Caco-2 (cell line): ENCODE measurements around the gene FAM161A. TPM values are rescaled to one million over a fixed set of nuclear protein-coding genes. Genes with fewer than 3 reads are reported as not detected.
"Not testable (repeated sequence)": the region's sequence is repeated elsewhere in the genome, so short reads cannot be mapped to it uniquely, and the experiment has no call there.

Experiments
- BruUV-seq: library from RNA; stranded (reverse); fragments of 400-500 nt; replicated peaks from 2 replicates; lab custom pipeline; 2021; lab: Mats Ljungman, UMichigan
- CTCF ChIA-PET: fragments of 300-600 bp; sonication (Branson Sonifier 250); formaldehyde crosslinking; loops from one replicate; lab custom pipeline; 2022; ENCODE audit warnings: antibody characterized with exemption; lab: Charles Lee
- POLR2A ChIA-PET: fragments of 300-600 bp; sonication (Branson Sonifier 250); formaldehyde crosslinking; loops from one replicate; lab custom pipeline; 2022; ENCODE audit warnings: antibody characterized with exemption; lab: Charles Lee
- DNase-seq, 2 experiments: peaks; one replicate each; pipeline versions ENCODE4 v3.0.0 to v3.0.0-alpha.2; 2020 to 2022
- H3K27me3 ChIP-seq: replicated peaks from 2 replicates; pipeline ENCODE4 v1.6.0; 2011; ENCODE audit warnings: low read length; ENCODE audit not compliant: control insufficient read depth, insufficient read depth
- H3K36me3 ChIP-seq: 2 replicates; pipeline ENCODE4 v1.5.1; 2011; ENCODE audit warnings: low read length; ENCODE audit not compliant: control insufficient read depth, insufficient read depth
- H3K4me1 ChIP-seq: fragments of 250-450 bp; sonication (Bioruptor Pico); 2 replicates; pipeline ENCODE4 v1.5.1; 2020; ENCODE audit warnings: mild to moderate bottlenecking
- H3K4me3 ChIP-seq: 2 replicates; pipeline ENCODE4 v1.5.1; 2011; ENCODE audit warnings: low read depth, mild to moderate bottlenecking, control low read depth, low read length
- H3K9me3 ChIP-seq: fragments of 250-450 bp; sonication (Bioruptor Pico); 2 replicates; pipeline ENCODE4 v1.5.1; 2020; ENCODE audit warnings: mild to moderate bottlenecking, moderate library complexity
- H3K27ac Mint-ChIP-seq: one replicate; pipeline ENCODE4 v1.8.0; 2022; ENCODE audit warnings: mixed read lengths; ENCODE audit not compliant: unreplicated experiment
- H3K27me3 Mint-ChIP-seq: one replicate; pipeline ENCODE4 v1.8.0; 2022; ENCODE audit warnings: mixed read lengths; ENCODE audit not compliant: insufficient read depth, unreplicated experiment
- H3K36me3 Mint-ChIP-seq: one replicate; pipeline ENCODE4 v1.8.0; 2022; ENCODE audit warnings: mild to moderate bottlenecking, mixed read lengths; ENCODE audit not compliant: insufficient read depth, unreplicated experiment
- H3K4me1 Mint-ChIP-seq: one replicate; pipeline ENCODE4 v1.8.0; 2022; ENCODE audit warnings: low read depth, mixed read lengths; ENCODE audit not compliant: unreplicated experiment
- H3K4me3 Mint-ChIP-seq: one replicate; pipeline ENCODE4 v1.8.0; 2022; ENCODE audit warnings: mild to moderate bottlenecking, moderate library complexity, mixed read lengths; ENCODE audit not compliant: unreplicated experiment
- H3K9me3 Mint-ChIP-seq: one replicate; pipeline ENCODE4 v1.8.0; 2022; ENCODE audit warnings: mixed read lengths; ENCODE audit not compliant: unreplicated experiment
- intact Hi-C: fragments of 100-400 bp; cut with micrococcal nuclease; formaldehyde crosslinking; loops from one replicate; pipeline ENCODE4 v1.10.0; 2022; ENCODE audit not compliant: unreplicated experiment
- total RNA-seq: library from RNA; stranded (reverse); gene quantifications from 2 replicates; pipeline ENCODE4 v1.2.3, GENCODE V29; 2022
- TF ChIP-seq, protein P1 (sequence below), 2 experiments: fragments of 200-600 bp in 1 of 2; IDR thresholded peaks; 1 replicate in 1 of 2; 2 replicates in 1 of 2; pipeline versions ENCODE4 v1.5.1 to v1.8.0; 2011 to 2022; ENCODE audit warnings: antibody characterized with exemption in 1 of 2, control low read depth in 1 of 2, inconsistent platforms in 1 of 2, low read depth in 1 of 2, low read length in 1 of 2, mild to moderate bottlenecking in 1 of 2, moderate library complexity in 1 of 2; ENCODE audit not compliant: insufficient read depth in 1 of 2, severe bottlenecking in 1 of 2, unreplicated experiment in 1 of 2

FAM161A gene
- total RNA-seq, 1 experiment from 2014 or later: 9.8 TPM

DNA sequence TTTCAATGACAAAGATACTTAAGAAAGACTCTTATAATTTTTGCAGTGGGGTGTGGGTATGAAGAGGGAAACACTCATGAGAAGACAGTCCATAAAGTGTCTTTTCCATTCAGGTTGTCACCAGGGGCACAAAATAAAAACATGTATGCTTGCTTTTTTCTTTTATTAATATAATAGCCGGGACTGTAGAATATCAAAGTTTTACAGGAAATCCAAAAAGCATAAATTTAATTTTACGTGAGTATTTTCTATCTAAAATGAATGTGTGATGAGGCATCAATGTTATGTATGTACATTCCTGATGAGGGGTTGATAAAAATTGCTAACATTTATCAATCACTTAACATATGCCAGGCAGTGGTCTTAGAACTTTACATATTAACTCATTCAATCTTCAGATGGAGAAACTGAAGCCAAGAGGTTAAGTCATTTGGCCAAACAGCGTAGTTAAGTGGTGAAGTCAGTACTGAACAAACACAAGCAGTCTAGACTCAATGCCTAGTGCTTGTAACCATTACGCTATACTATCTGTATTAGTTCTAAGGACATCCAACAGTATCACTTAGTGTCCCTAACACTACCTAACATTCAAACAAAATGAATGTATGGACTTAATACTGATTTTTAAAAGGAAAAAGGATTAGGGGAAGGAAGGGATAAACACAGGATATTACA, 23.8 kb upstream of the FAM161A start:
- H3K4me3 ChIP-seq: no peak overlapping the region
- no peaks in the 10 kb centered on the region; the same call in 1 of the 2 replicates for H3K36me3 ChIP-seq
- no peak overlapping the region for H3K4me3 Mint-ChIP-seq
- H3K27me3 Mint-ChIP-seq: no peaks in the 10 kb centered on the region
- POLR2A ChIA-PET: no interaction called here
- peaks cover 97% of the 10 kb centered on the region for H3K36me3 Mint-ChIP-seq
- BruUV-seq: no TSS peak
- TF ChIP-seq, protein P1, sequence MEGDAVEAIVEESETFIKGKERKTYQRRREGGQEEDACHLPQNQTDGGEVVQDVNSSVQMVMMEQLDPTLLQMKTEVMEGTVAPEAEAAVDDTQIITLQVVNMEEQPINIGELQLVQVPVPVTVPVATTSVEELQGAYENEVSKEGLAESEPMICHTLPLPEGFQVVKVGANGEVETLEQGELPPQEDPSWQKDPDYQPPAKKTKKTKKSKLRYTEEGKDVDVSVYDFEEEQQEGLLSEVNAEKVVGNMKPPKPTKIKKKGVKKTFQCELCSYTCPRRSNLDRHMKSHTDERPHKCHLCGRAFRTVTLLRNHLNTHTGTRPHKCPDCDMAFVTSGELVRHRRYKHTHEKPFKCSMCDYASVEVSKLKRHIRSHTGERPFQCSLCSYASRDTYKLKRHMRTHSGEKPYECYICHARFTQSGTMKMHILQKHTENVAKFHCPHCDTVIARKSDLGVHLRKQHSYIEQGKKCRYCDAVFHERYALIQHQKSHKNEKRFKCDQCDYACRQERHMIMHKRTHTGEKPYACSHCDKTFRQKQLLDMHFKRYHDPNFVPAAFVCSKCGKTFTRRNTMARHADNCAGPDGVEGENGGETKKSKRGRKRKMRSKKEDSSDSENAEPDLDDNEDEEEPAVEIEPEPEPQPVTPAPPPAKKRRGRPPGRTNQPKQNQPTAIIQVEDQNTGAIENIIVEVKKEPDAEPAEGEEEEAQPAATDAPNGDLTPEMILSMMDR (IDR thresholded peaks at IDR 0.05; ENCODE audit: insufficient read depth in 1 of 2, low read depth in 1 of 2, low read length in 1 of 2, severe bottlenecking in 1 of 2, unreplicated experiment in 1 of 2): no peak
- H3K9me3 Mint-ChIP-seq: no peaks in the 10 kb centered on the region
- intact Hi-C loops: no loop called here
- H3K27ac Mint-ChIP-seq: no peak overlapping the region
- CTCF ChIA-PET: no interaction called here
- H3K9me3 ChIP-seq: no peaks in the 10 kb centered on the region
- no peak for DNase-seq
- H3K4me1 Mint-ChIP-seq: no peaks in the 10 kb centered on the region
- no peaks in the 10 kb centered on the region for H3K4me1 ChIP-seq
- no peaks in the 10 kb centered on the region for H3K27me3 ChIP-seq

DNA sequence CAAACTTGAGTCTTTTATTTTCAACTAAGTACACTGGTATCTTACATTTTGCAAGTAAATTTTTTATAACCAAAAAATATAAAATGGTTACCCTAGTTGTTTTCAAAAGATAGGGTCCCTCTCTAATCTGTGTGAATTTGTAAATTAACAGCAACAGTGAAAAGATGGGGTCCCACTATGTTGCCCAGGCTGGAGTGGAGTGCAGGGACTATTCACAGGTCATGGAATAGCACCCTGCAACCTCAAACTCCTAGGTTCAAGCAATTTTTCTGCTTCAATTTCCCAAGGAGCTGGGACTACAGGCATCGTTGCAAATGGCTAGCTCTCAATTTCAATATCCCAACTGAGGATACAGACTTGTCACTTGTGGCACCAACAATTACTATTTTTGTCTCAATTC, 22.5 kb upstream of the FAM161A start:
- Mint-ChIP-seq H3K36me3 (peaks cover 97% of the 10 kb centered on the region), H3K4me3 (no peak overlapping the region), H3K9me3 (no peaks in the 10 kb centered on the region), H3K4me1 (no peaks in the 10 kb centered on the region), H3K27me3 (no peaks in the 10 kb centered on the region), H3K27ac (no peak overlapping the region)
- H3K9me3 ChIP-seq: no peaks in the 10 kb centered on the region
- TF ChIP-seq, protein P1 (IDR thresholded peaks at IDR 0.05; ENCODE audit: insufficient read depth in 1 of 2, low read depth in 1 of 2, low read length in 1 of 2, severe bottlenecking in 1 of 2, unreplicated experiment in 1 of 2): no peak
- DNase-seq: no peak
- no TSS peak for BruUV-seq
- no peaks in the 10 kb centered on the region for H3K27me3 ChIP-seq
- POLR2A ChIA-PET: no interaction called here
- no peaks in the 10 kb centered on the region; the same call in 1 of the 2 replicates for H3K36me3 ChIP-seq
- H3K4me3 ChIP-seq: no peak overlapping the region
- H3K4me1 ChIP-seq: no peaks in the 10 kb centered on the region
- CTCF ChIA-PET: no interaction called here
- intact Hi-C loops: no loop called here

DNA sequence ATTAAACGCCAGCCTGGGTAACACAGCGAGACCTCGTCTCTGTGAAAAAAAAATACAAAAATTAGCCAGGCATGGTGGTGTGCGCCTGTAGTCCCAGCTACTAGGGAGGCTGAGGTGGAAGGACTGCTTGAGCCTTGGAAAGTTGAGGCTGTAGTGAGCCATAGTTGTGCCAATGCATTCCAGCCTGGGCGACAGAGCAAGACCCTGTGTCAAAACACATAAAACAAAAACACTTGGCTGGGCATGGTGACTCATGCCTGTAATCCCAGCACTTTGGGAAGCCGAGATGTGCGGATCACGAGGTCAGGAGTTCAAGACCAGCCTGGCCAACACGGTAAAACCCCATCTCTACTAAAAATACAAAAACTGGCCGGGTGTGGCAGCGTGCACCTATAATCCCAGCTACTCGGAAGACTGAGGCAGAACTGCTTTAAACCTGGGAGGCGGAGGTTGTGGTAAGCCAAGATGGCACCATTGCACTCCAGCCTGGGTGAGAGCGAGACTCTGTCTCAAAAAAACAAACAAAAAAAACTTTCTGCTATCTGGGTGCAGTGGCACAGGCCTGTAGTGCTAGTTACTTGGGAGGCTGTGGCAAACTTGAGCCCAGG, 12.7 kb upstream of the FAM161A start:
- intact Hi-C loops: not testable (repeated sequence)

More for the DNA sequence above, 12.7 kb upstream of the FAM161A start:
- not testable (repeated sequence) for H3K27me3 Mint-ChIP-seq, H3K9me3 Mint-ChIP-seq, DNase-seq, H3K4me3 ChIP-seq, H3K27me3 ChIP-seq, H3K9me3 ChIP-seq, H3K36me3 ChIP-seq, H3K4me1 Mint-ChIP-seq, H3K4me1 ChIP-seq, H3K4me3 Mint-ChIP-seq, BruUV-seq
- POLR2A ChIA-PET: interaction anchor here (1.3 kb wide), 1 partner anchor 12 kb away, joined by 9 read pairs; no protein-coding TSS in a partner anchor
- Mint-ChIP-seq H3K36me3 (peaks cover 91% of the 10 kb centered on the region), H3K27ac (peak overlapping the region; percentile 61)
- CTCF ChIA-PET: interaction anchor here (0.7 kb wide), 1 partner anchor 764 kb away, joined by 3 read pairs; no protein-coding TSS in a partner anchor
